HepG2 (cell line): ENCODE results near the gene PDZRN4.

Source experiments
- ARNT ChIP-seq: fragments of 450-650 bp; IDR thresholded peaks from 2 replicates; pipeline ENCODE4 v1.6.1; 2017
- CEBPB ChIP-seq: IDR thresholded peaks from 2 replicates; pipeline ENCODE4 v1.6.1; 2011; ENCODE audit warnings: low read depth, low read length, improper control_type of control experiment, borderline replicate concordance
- MAF1 ChIP-seq: sonication (generic); formaldehyde crosslinking; IDR thresholded peaks from 2 replicates; pipeline ENCODE4 v1.5.0; 2020; ENCODE audit warnings: missing genetic modification reagents, borderline replicate concordance
- MAZ ChIP-seq, 2 experiments: sonication (generic) in 1 of 2; formaldehyde crosslinking in 1 of 2; IDR thresholded peaks; 2 replicates each; pipeline versions ENCODE4 v1.5.0 to v1.6.1; 2012 to 2020; ENCODE audit warnings: low read depth in 2 of 2, mild to moderate bottlenecking in 2 of 2, borderline replicate concordance in 1 of 2, improper control_type of control experiment in 1 of 2, low read length in 1 of 2, missing genetic modification reagents in 1 of 2, moderate library complexity in 1 of 2
- NFE2L2 ChIP-seq: fragments of 150-350 bp; IDR thresholded peaks from 2 replicates; pipeline ENCODE4 v1.6.1; 2014; ENCODE audit warnings: low read length
- RFXANK ChIP-seq: IDR thresholded peaks from 2 replicates; pipeline ENCODE4 v1.6.1; 2016
- SRF ChIP-seq: IDR thresholded peaks from 2 replicates; pipeline ENCODE4 v1.6.1; 2011; ENCODE audit warnings: mild to moderate bottlenecking, low read depth, low read length, moderate library complexity
- U2AF2 ChIP-seq: fragments of 200-400 bp; formaldehyde crosslinking; IDR thresholded peaks from 2 replicates; pipeline ENCODE4 v1.6.1; 2017; ENCODE audit warnings: low read depth, mild to moderate bottlenecking, low read length
- ZBTB44 ChIP-seq: sonication (generic); formaldehyde crosslinking; IDR thresholded peaks from 2 replicates; pipeline ENCODE4 v1.4.0; 2020; ENCODE audit warnings: missing genetic modification reagents
- ZBTB7B ChIP-seq: sonication (generic); formaldehyde crosslinking; IDR thresholded peaks from 2 replicates; pipeline ENCODE4 v1.4.0; 2020; ENCODE audit warnings: missing genetic modification reagents
- ZHX1 ChIP-seq: sonication (generic); formaldehyde crosslinking; IDR thresholded peaks from 2 replicates; pipeline ENCODE4 v1.8.1; 2022; ENCODE audit warnings: low read depth, mild to moderate bottlenecking, missing genetic modification reagents

GRCh38 chr12:41504976-41505375 is 316.9 kb downstream of the PDZRN4 start:
- TF ChIP-seq ARNT: no peak
- no peak for TF ChIP-seq ZBTB7B (CRISPR knock-in tag)
- TF ChIP-seq MAZ (IDR thresholded peaks at IDR 0.05; ENCODE audit: borderline replicate concordance, low read depth, low read length): no peak
- no peak for TF ChIP-seq MAZ (CRISPR knock-in tag; IDR thresholded peaks at IDR 0.05; ENCODE audit: low read depth)
- TF ChIP-seq MAF1 (CRISPR knock-in tag): no peak
- TF ChIP-seq U2AF2: no peak
- TF ChIP-seq ZBTB44 (CRISPR knock-in tag): no peak
- TF ChIP-seq SRF: no peak
- TF ChIP-seq RFXANK (CRISPR knock-in tag): no peak
- no peak for TF ChIP-seq ZHX1
- no peak for TF ChIP-seq NFE2L2
- no peak for TF ChIP-seq CEBPB
